Mesendoderm (in vitro differentiated cells): ENCODE results near the gene RANBP10.

Experiments
- DNase-seq: peaks from one replicate; pipeline ENCODE4 v3.0.0; 2013
- H2AK5ac ChIP-seq: 2 replicates; pipeline ENCODE4 v1.6.1; 2013; ENCODE audit warnings: low read length, inconsistent platforms
- H2BK120ac ChIP-seq: 2 replicates; pipeline ENCODE4 v1.6.1; 2013; ENCODE audit warnings: low read depth, mild to moderate bottlenecking, low read length, moderate library complexity, mixed read lengths
- H2BK15ac ChIP-seq: replicated peaks from 2 replicates; pipeline ENCODE4 v1.6.1; 2013; ENCODE audit warnings: low read depth, mild to moderate bottlenecking, moderate library complexity
- H2BK5ac ChIP-seq: 2 replicates; pipeline ENCODE4 v1.6.1; 2013; ENCODE audit warnings: low read length, inconsistent platforms
- H3K18ac ChIP-seq: 2 replicates; pipeline ENCODE4 v1.6.1; 2013; ENCODE audit warnings: mild to moderate bottlenecking, low read length, mixed read lengths
- H3K23ac ChIP-seq: one replicate; pipeline ENCODE4 v1.6.1; 2013; ENCODE audit warnings: low read length
- H3K27ac ChIP-seq: 2 replicates; pipeline ENCODE4 v1.5.1; 2013; ENCODE audit warnings: low read depth, mild to moderate bottlenecking, inconsistent platforms, low read length, moderate library complexity
- H3K27me3 ChIP-seq: 2 replicates; pipeline ENCODE4 v1.6.1; 2013; ENCODE audit warnings: low read length, control low read depth, mild to moderate bottlenecking, inconsistent platforms; ENCODE audit not compliant: insufficient read depth, poor library complexity
- H3K36me3 ChIP-seq: 2 replicates; pipeline ENCODE4 v1.6.1; 2013; ENCODE audit warnings: low read length, inconsistent platforms; ENCODE audit not compliant: control insufficient read depth, insufficient read depth
- H3K4ac ChIP-seq: one replicate; pipeline ENCODE4 v1.6.1; 2013; ENCODE audit warnings: low read depth, mild to moderate bottlenecking, low read length, moderate library complexity
- H3K4me1 ChIP-seq: 2 replicates; pipeline ENCODE4 v1.6.1; 2013; ENCODE audit warnings: low read depth, low read length, inconsistent platforms; ENCODE audit not compliant: control insufficient read depth
- H3K4me2 ChIP-seq: 2 replicates; pipeline ENCODE4 v1.6.1; 2013; ENCODE audit warnings: low read length
- H3K4me3 ChIP-seq: 2 replicates; pipeline ENCODE4 v1.5.1; 2013; ENCODE audit warnings: mild to moderate bottlenecking, low read length
- H3K56ac ChIP-seq: one replicate; pipeline ENCODE4 v1.6.1; 2013; ENCODE audit warnings: low read length
- H3K79me1 ChIP-seq: 2 replicates; pipeline ENCODE4 v1.6.1; 2013; ENCODE audit warnings: low read length, inconsistent platforms
- H3K79me2 ChIP-seq: 2 replicates; pipeline ENCODE4 v1.6.1; 2013; ENCODE audit warnings: mild to moderate bottlenecking, low read length; ENCODE audit not compliant: control insufficient read depth, insufficient read depth
- H3K9ac ChIP-seq: 2 replicates; pipeline ENCODE4 v1.6.1; 2013; ENCODE audit warnings: low read length, inconsistent platforms
- H4K5ac ChIP-seq: one replicate; pipeline ENCODE4 v1.6.1; 2013; ENCODE audit warnings: low read length
- H4K8ac ChIP-seq: one replicate; pipeline ENCODE4 v1.6.1; 2013; ENCODE audit warnings: low read depth, mild to moderate bottlenecking, control low read depth, low read length, moderate library complexity
- WGBS: extraction: QIAGEN DNeasy Blood & Tissue Kit; methylation state at CpG from one replicate; pipeline ENCODE4 v1.1.7; 2013; ENCODE audit warnings: low lambda C conversion rate, missing lambda C conversion rate; ENCODE audit not compliant: insufficient coverage; ENCODE audit errors: extremely low coverage; 5-methylcytosine and 5-hydroxymethylcytosine counted together

Gene RANBP10

GRCh38 chr16:67805718-67806427, 487 bp downstream of the RANBP10 start:
- Histone ChIP-seq H3K56ac (peak overlapping the region; percentile 99), H3K27me3 (no peaks in the 10 kb centered on the region), H3K23ac (peak overlapping the region; percentile 94), H2BK120ac (no peak overlapping the region), H4K5ac (no peak overlapping the region), H3K36me3 (peaks cover 4% of the 10 kb centered on the region), H2BK5ac (no peak overlapping the region), H3K27ac (no peak overlapping the region), H2AK5ac (no peak overlapping the region), H4K8ac (no peak overlapping the region), H3K4ac (no peak overlapping the region), H2BK15ac (no peak overlapping the region), H3K79me2 (peaks cover 19% of the 10 kb centered on the region), H3K9ac (peak overlapping the region; percentile 94), H3K79me1 (peaks cover 17% of the 10 kb centered on the region), H3K4me1 (peaks cover 1% of the 10 kb centered on the region), H3K18ac (no peak overlapping the region), H3K4me2 (peak overlapping the region; percentile 84), H3K4me3 (peak overlapping the region; percentile 98)
- no CpG with 5 or more reads among the region's 26 CpGs for WGBS
- DNase-seq, result no peak

DNA sequence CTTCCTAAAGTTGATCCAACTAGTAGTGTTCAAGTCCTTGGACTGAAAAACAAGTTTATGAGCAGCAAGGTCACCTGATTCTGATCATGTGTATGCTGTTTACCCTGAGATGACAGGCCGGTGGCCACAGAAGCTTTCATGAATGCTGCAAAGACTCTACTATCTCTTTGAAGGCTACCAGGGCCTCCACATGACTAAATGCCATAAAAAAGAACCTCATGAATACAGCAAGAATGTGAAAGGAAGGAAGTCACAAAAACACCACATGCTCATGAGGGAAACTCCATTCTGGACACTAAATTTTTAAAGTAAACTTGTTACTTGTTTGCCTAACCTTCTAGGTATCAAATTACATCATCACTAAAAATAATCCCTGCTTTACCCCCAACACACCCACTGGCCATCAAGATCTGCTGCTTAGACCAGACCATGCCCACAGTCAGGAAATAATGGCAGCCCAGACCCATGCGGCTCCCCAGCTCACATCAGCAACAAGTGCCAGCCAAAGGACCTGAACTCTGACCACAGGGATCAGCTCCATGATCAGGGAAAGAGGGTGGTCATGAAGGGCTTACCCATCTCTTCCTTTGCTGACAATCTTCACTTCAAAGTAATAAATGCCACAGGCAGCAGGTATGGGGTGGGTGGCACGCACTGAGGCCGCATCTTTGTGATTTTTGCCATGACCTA, 1.4 kb downstream of the RANBP10 start:
- H3K23ac ChIP-seq, result no peak overlapping the region
- no peak overlapping the region for H4K5ac ChIP-seq
- no peak overlapping the region for H2BK15ac ChIP-seq
- H2AK5ac ChIP-seq, result no peak overlapping the region
- no peak overlapping the region for H2BK120ac ChIP-seq
- H3K27ac ChIP-seq, result no peak overlapping the region
- no peaks in the 10 kb centered on the region for H3K27me3 ChIP-seq
- peaks cover 4% of the 10 kb centered on the region for H3K36me3 ChIP-seq
- WGBS, result no CpG with 5 or more reads among the region's 4 CpGs
- H3K4me1 ChIP-seq, result peaks cover 1% of the 10 kb centered on the region
- H3K4me2 ChIP-seq, result no peak overlapping the region
- no peak overlapping the region for H3K56ac ChIP-seq
- H3K4ac ChIP-seq, result no peak overlapping the region
- peaks cover 19% of the 10 kb centered on the region for H3K79me2 ChIP-seq
- no peak overlapping the region for H4K8ac ChIP-seq
- no peak overlapping the region for H2BK5ac ChIP-seq
- DNase-seq, result no peak
- no peak overlapping the region for H3K18ac ChIP-seq
- H3K4me3 ChIP-seq, result no peak overlapping the region
- H3K79me1 ChIP-seq, result peaks cover 23% of the 10 kb centered on the region
- peak overlapping the region; percentile 94 for H3K9ac ChIP-seq

DNA sequence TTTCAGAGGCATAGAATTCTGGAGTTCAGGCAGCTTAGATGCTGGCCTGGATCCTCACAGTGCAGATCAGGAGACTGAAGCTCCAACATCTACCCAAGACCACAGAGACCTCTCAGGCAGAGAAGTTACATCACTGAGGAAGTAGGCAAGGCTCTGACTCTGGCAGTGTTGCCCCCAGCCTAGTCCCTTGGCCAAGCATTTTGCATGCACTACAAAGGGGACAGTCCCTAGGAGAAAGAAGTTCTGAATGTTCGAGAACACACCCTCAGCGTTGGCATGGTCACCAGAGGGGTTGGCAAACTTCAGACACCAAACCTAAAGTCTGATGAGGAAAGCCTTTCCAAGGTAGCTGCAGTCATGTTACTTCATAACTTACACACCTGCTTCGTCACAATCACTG, 2.5 kb downstream of the RANBP10 start:
- H3K4ac ChIP-seq, result no peak overlapping the region
- no peak overlapping the region for H2BK5ac ChIP-seq
- H3K36me3 ChIP-seq, result peaks cover 4% of the 10 kb centered on the region
- no peaks in the 10 kb centered on the region for H3K27me3 ChIP-seq
- H3K18ac ChIP-seq, result no peak overlapping the region
- no peak overlapping the region for H2AK5ac ChIP-seq
- no peak for DNase-seq
- peaks cover 1% of the 10 kb centered on the region for H3K4me1 ChIP-seq
- no CpG with 5 or more reads among the region's 3 CpGs for WGBS
- peaks cover 23% of the 10 kb centered on the region for H3K79me1 ChIP-seq
- no peak overlapping the region for H3K27ac ChIP-seq
- H3K79me2 ChIP-seq, result peaks cover 19% of the 10 kb centered on the region
- H3K4me2 ChIP-seq, result no peak overlapping the region
- H3K4me3 ChIP-seq, result no peak overlapping the region
- no peak overlapping the region for H2BK120ac ChIP-seq
- H4K5ac ChIP-seq, result no peak overlapping the region
- H3K23ac ChIP-seq, result no peak overlapping the region
- H3K56ac ChIP-seq, result no peak overlapping the region
- H4K8ac ChIP-seq, result no peak overlapping the region
- H2BK15ac ChIP-seq, result no peak overlapping the region
- H3K9ac ChIP-seq, result no peak overlapping the region

GRCh38 chr16:67801883-67802282, 4.5 kb downstream of the RANBP10 start:
- DNase-seq, result no peak
- Histone ChIP-seq H3K56ac (no peak overlapping the region), H3K27me3 (no peaks in the 10 kb centered on the region), H3K9ac (no peak overlapping the region), H2BK120ac (no peak overlapping the region), H3K18ac (no peak overlapping the region), H2AK5ac (no peak overlapping the region), H3K36me3 (peaks cover 4% of the 10 kb centered on the region), H2BK5ac (no peak overlapping the region), H3K27ac (no peak overlapping the region), H2BK15ac (no peak overlapping the region), H3K79me2 (peaks cover 24% of the 10 kb centered on the region), H3K4me2 (no peak overlapping the region), H4K5ac (no peak overlapping the region), H3K4me1 (peaks cover 1% of the 10 kb centered on the region), H4K8ac (no peak overlapping the region), H3K4me3 (no peak overlapping the region), H3K23ac (no peak overlapping the region), H3K79me1 (peaks cover 26% of the 10 kb centered on the region), H3K4ac (no peak overlapping the region)
- WGBS, result no CpG with 5 or more reads among the region's 2 CpGs

GRCh38 chr16:67801241-67801640, 5.1 kb downstream of the RANBP10 start:
- WGBS, result no CpG with 5 or more reads among the region's 1 CpG

More at GRCh38 chr16:67801241-67801640, 5.1 kb downstream of the RANBP10 start:
- peaks cover 28% of the 10 kb centered on the region for H3K79me1 ChIP-seq
- no peak overlapping the region for H4K8ac ChIP-seq
- no peak overlapping the region for H2BK120ac ChIP-seq
- peaks cover 25% of the 10 kb centered on the region for H3K79me2 ChIP-seq
- no peak overlapping the region for H3K4ac ChIP-seq
- no peak overlapping the region for H3K18ac ChIP-seq
- H3K36me3 ChIP-seq, result peaks cover 4% of the 10 kb centered on the region
- H3K56ac ChIP-seq, result no peak overlapping the region
- H2AK5ac ChIP-seq, result no peak overlapping the region
- no peak overlapping the region for H3K4me2 ChIP-seq
- peaks cover 1% of the 10 kb centered on the region for H3K4me1 ChIP-seq
- no peak overlapping the region for H3K4me3 ChIP-seq
- H3K9ac ChIP-seq, result no peak overlapping the region
- DNase-seq, result no peak
- no peak overlapping the region for H4K5ac ChIP-seq
- H2BK5ac ChIP-seq, result no peak overlapping the region
- H3K27ac ChIP-seq, result no peak overlapping the region
- H2BK15ac ChIP-seq, result no peak overlapping the region
- H3K23ac ChIP-seq, result no peak overlapping the region
- no peaks in the 10 kb centered on the region for H3K27me3 ChIP-seq
